IMR-90 (cell line): ENCODE data around the gene TRAPPC4. TPM values are rescaled to one million over a fixed set of nuclear protein-coding genes. Genes with fewer than 3 reads are reported as not detected.

Experiments used
- ATAC-seq: fragments of 200-7000 bp; cut with Tn5 transposase; 2 replicates; pipeline ENCODE4 v1.9.1; 2020; ENCODE audit warnings: low read depth, mild to moderate bottlenecking, moderate library complexity
- BruUV-seq: library from RNA; stranded (reverse); fragments of 400-500 nt; replicated peaks from 2 replicates; lab custom pipeline; 2021; lab: Mats Ljungman, UMichigan
- CTCF ChIA-PET: fragments of 300-600 bp; formaldehyde crosslinking; extraction: SDS; loops from one replicate; lab custom pipeline; 2021; ENCODE audit warnings: antibody characterized with exemption; lab: Yijun Ruan, JAX
- POLR2A ChIA-PET: fragments of 300-600 bp; sonication (Branson Sonifier 250); formaldehyde crosslinking; loops from one replicate; lab custom pipeline; 2022; ENCODE audit warnings: antibody characterized with exemption; ENCODE audit not compliant: unreplicated experiment; lab: Charles Lee
- DNase-seq: peaks from one replicate; pipeline ENCODE4 v3.0.0; 2013
- H2AFZ ChIP-seq: replicated peaks from 2 replicates; pipeline ENCODE3; 2013; ENCODE audit warnings: low read length, mild to moderate bottlenecking; ENCODE audit not compliant: poor library complexity
- H2AK5ac ChIP-seq: 2 replicates; pipeline ENCODE4 v1.6.1; 2013; ENCODE audit warnings: low read depth, low read length, inconsistent platforms
- H2AK9ac ChIP-seq: replicated peaks from 2 replicates; pipeline ENCODE3; 2013; ENCODE audit warnings: mild to moderate bottlenecking, low read depth, low read length, moderate library complexity; ENCODE audit not compliant: poor library complexity
- H2BK120ac ChIP-seq: 2 replicates; pipeline ENCODE4 v1.6.1; 2013; ENCODE audit warnings: low read depth, low read length, inconsistent platforms
- H2BK15ac ChIP-seq: 3 replicates; pipeline ENCODE4 v1.6.1; 2013; ENCODE audit warnings: low read depth, low read length, inconsistent platforms
- H2BK20ac ChIP-seq: 2 replicates; pipeline ENCODE4 v1.6.1; 2013; ENCODE audit warnings: low read depth, mild to moderate bottlenecking, inconsistent platforms, low read length, moderate library complexity
- H2BK5ac ChIP-seq: 2 replicates; pipeline ENCODE4 v1.6.1; 2013; ENCODE audit warnings: mild to moderate bottlenecking, low read depth, low read length, inconsistent platforms; ENCODE audit not compliant: poor library complexity, severe bottlenecking
- H3K14ac ChIP-seq: replicated peaks from 2 replicates; pipeline ENCODE4 v1.6.1; 2013; ENCODE audit warnings: low read depth, low read length, inconsistent platforms
- H3K18ac ChIP-seq: 2 replicates; pipeline ENCODE4 v1.6.1; 2013; ENCODE audit warnings: low read depth, low read length, control low read depth
- H3K23ac ChIP-seq: 2 replicates; pipeline ENCODE4 v1.6.1; 2013; ENCODE audit warnings: low read depth, low read length, inconsistent platforms
- H3K27ac ChIP-seq: 2 replicates; pipeline ENCODE4 v1.5.1; 2013; ENCODE audit warnings: mild to moderate bottlenecking, control low read depth, low read length; ENCODE audit not compliant: insufficient read depth
- H3K27me3 ChIP-seq: 2 replicates; pipeline ENCODE4 v1.6.1; 2013; ENCODE audit warnings: low read length; ENCODE audit not compliant: control insufficient read depth, insufficient read depth
- H3K36me3 ChIP-seq: 2 replicates; pipeline ENCODE4 v1.6.1; 2013; ENCODE audit warnings: low read length, mixed read lengths; ENCODE audit not compliant: control insufficient read depth, insufficient read depth
- H3K4ac ChIP-seq: 2 replicates; pipeline ENCODE4 v1.6.1; 2013; ENCODE audit warnings: low read depth, low read length, inconsistent platforms
- H3K4me1 ChIP-seq: 2 replicates; pipeline ENCODE4 v1.6.1; 2013; ENCODE audit warnings: low read length, mixed read lengths; ENCODE audit not compliant: control insufficient read depth, insufficient read depth
- H3K4me2 ChIP-seq: 2 replicates; pipeline ENCODE4 v1.6.1; 2013; ENCODE audit warnings: low read depth, mild to moderate bottlenecking, control low read depth, low read length, moderate library complexity
- H3K4me3 ChIP-seq: 2 replicates; pipeline ENCODE4 v1.5.1; 2013; ENCODE audit warnings: low read depth, mild to moderate bottlenecking, control low read depth, low read length, moderate library complexity; ENCODE audit not compliant: insufficient read depth
- H3K56ac ChIP-seq: 2 replicates; pipeline ENCODE4 v1.6.1; 2013; ENCODE audit warnings: low read length, inconsistent platforms; ENCODE audit not compliant: insufficient read depth; ENCODE audit errors: extremely low read depth
- H3K79me1 ChIP-seq, 2 experiments: 2 replicates each; pipeline ENCODE4 v1.6.1; 2013; ENCODE audit warnings: low read length in 2 of 2, inconsistent platforms in 1 of 2, low read depth in 1 of 2
- H3K9ac ChIP-seq: 2 replicates; pipeline ENCODE4 v1.6.1; 2013; ENCODE audit warnings: low read depth, low read length, control low read depth
- H3K9me1 ChIP-seq: 2 replicates; pipeline ENCODE4 v1.6.1; 2013; ENCODE audit warnings: low read length, inconsistent platforms; ENCODE audit not compliant: insufficient read depth
- H3K9me3 ChIP-seq: 2 replicates; pipeline ENCODE4 v1.6.1; 2013; ENCODE audit warnings: low read length; ENCODE audit not compliant: control insufficient read depth, insufficient read depth
- H4K20me1 ChIP-seq: 2 replicates; pipeline ENCODE4 v1.6.1; 2013; ENCODE audit warnings: low read length, inconsistent platforms; ENCODE audit not compliant: insufficient read depth
- H4K5ac ChIP-seq: 2 replicates; pipeline ENCODE4 v1.6.1; 2013; ENCODE audit warnings: mild to moderate bottlenecking, low read depth, low read length, control low read depth
- H4K8ac ChIP-seq, 2 experiments: 2 replicates each; pipeline ENCODE4 v1.6.1; 2013; ENCODE audit warnings: low read depth in 2 of 2, low read length in 2 of 2, control low read depth in 1 of 2, inconsistent platforms in 1 of 2
- H4K91ac ChIP-seq: 2 replicates; pipeline ENCODE4 v1.6.1; 2013; ENCODE audit warnings: low read depth, low read length, inconsistent platforms; ENCODE audit not compliant: insufficient read depth
- BHLHE40 ChIP-seq: fragments of 150-350 bp; IDR thresholded peaks from 2 replicates; pipeline ENCODE4 v1.6.1; 2016; ENCODE audit warnings: mild to moderate bottlenecking, low read depth, low read length
- CEBPB ChIP-seq: IDR thresholded peaks from 2 replicates; pipeline ENCODE4 v1.6.1; 2012; ENCODE audit warnings: low read depth, low read length, improper control_type of control experiment
- CHD1 ChIP-seq: IDR thresholded peaks from 2 replicates; pipeline ENCODE4 v1.6.1; 2012; ENCODE audit warnings: low read depth, low read length, improper control_type of control experiment
- CTCF ChIP-seq: conservative IDR thresholded peaks from 2 replicates; pipeline ENCODE4 v1.5.1; 2012; ENCODE audit warnings: mild to moderate bottlenecking, low read depth, low read length, improper control_type of control experiment
- ELK1 ChIP-seq: fragments of 150-350 bp; IDR thresholded peaks from 2 replicates; pipeline ENCODE4 v1.6.1; 2016; ENCODE audit warnings: low read depth, mild to moderate bottlenecking, low read length, moderate library complexity, borderline replicate concordance
- FOS ChIP-seq: fragments of 150-350 bp; IDR thresholded peaks from 2 replicates; pipeline ENCODE4 v1.6.1; 2016; ENCODE audit warnings: low read depth, low read length
- MAFK ChIP-seq: IDR thresholded peaks from 2 replicates; pipeline ENCODE4 v1.6.1; 2012; ENCODE audit warnings: low read depth, low read length, improper control_type of control experiment
- MAZ ChIP-seq: IDR thresholded peaks from 2 replicates; pipeline ENCODE4 v1.6.1; 2012; ENCODE audit warnings: low read depth, mild to moderate bottlenecking, low read length, improper control_type of control experiment, moderate library complexity, borderline replicate concordance
- MXI1 ChIP-seq: IDR thresholded peaks from 2 replicates; pipeline ENCODE4 v1.6.1; 2012; ENCODE audit warnings: low read depth, mild to moderate bottlenecking, low read length, moderate library complexity, borderline replicate concordance
- NFE2L2 ChIP-seq: fragments of 150-350 bp; IDR thresholded peaks from 2 replicates; pipeline ENCODE4 v1.6.1; 2016; ENCODE audit warnings: low read depth, mild to moderate bottlenecking, low read length
- POLR2A ChIP-seq: IDR thresholded peaks from 2 replicates; pipeline ENCODE4 v1.6.1; 2012; ENCODE audit warnings: mild to moderate bottlenecking, low read depth, low read length
- RAD21 ChIP-seq: IDR thresholded peaks from 2 replicates; pipeline ENCODE4 v1.6.1; 2012; ENCODE audit warnings: low read length, improper control_type of control experiment
- RCOR1 ChIP-seq: IDR thresholded peaks from 2 replicates; pipeline ENCODE4 v1.6.1; 2012; ENCODE audit warnings: mild to moderate bottlenecking, low read length, improper control_type of control experiment; ENCODE audit not compliant: insufficient replicate concordance
- RFX5 ChIP-seq: IDR thresholded peaks from 2 replicates; pipeline ENCODE4 v1.8.0; 2012; ENCODE audit warnings: low read depth, mild to moderate bottlenecking, low read length, moderate library complexity
- SMC3 ChIP-seq: fragments of 150-350 bp; IDR thresholded peaks from 2 replicates; pipeline ENCODE4 v1.6.1; 2016; ENCODE audit warnings: low read depth, mild to moderate bottlenecking, antibody characterized with exemption, low read length, moderate library complexity
- USF2 ChIP-seq: fragments of 150-350 bp; IDR thresholded peaks from 2 replicates; pipeline ENCODE4 v1.6.1; 2017; ENCODE audit warnings: mild to moderate bottlenecking, antibody characterized with exemption, low read length, low read depth
- WGBS, 2 experiments: methylation state at CpG; one replicate each; pipeline versions ENCODE4 v1.1.5 to v1.1.7; 2013; ENCODE audit warnings: missing lambda C conversion rate in 2 of 2; ENCODE audit not compliant: insufficient read length in 1 of 2; ENCODE audit errors: extremely low coverage in 2 of 2; 5-methylcytosine and 5-hydroxymethylcytosine counted together
- dilution Hi-C: fragments of 300-500 bp; cut with HindIII; formaldehyde crosslinking; loops from one replicate; pipeline ENCODE4 v1.14.3; 2018; ENCODE audit warnings: low sequenced_read_pairs; ENCODE audit not compliant: unreplicated experiment
- in situ Hi-C: fragments of 300-500 bp; cut with MboI; formaldehyde crosslinking; loops from 3 replicates; pipeline ENCODE4 v1.14.3; 2019; ENCODE audit warnings: low sequenced_read_pairs, inconsistent platforms, mixed read lengths
- intact Hi-C: fragments of 100-400 bp; cut with micrococcal nuclease; formaldehyde crosslinking; loops from 2 replicates; pipeline ENCODE4 v1.10.0; 2022
- polyA plus RNA-seq, 3 experiments: library from polyadenylated mRNA; depleted of rRNA; stranded (reverse); fragments of >200 nt; gene quantifications; 2 replicates each; pipeline ENCODE4 v1.2.3, GENCODE V29; 2012; ENCODE audit warnings: low replicate concordance in 1 of 3
- total RNA-seq: library from RNA; depleted of rRNA; stranded (reverse); fragments of >200 nt; gene quantifications from 2 replicates; pipeline ENCODE4 v1.2.3, GENCODE V29; 2012

TRAPPC4 gene
- total and polyA plus RNA-seq, 2 of the 4 experiments (the other 2 are of a cell fraction) = 102 to 162 TPM

GRCh38 chr11:119024430-119025098, 6.0 kb downstream of the TRAPPC4 start:
- Histone ChIP-seq H3K36me3 (peaks cover 27% of the 10 kb centered on the region), H3K23ac (no peak overlapping the region), H3K9ac (no peak overlapping the region), H3K4me1 (peaks cover 4% of the 10 kb centered on the region), H2BK20ac (no peak overlapping the region), H3K56ac (no peak overlapping the region), H4K91ac (no peak overlapping the region), H2AK9ac (no peak overlapping the region), H3K9me1 (peaks cover 3% of the 10 kb centered on the region), H2BK5ac (no peak overlapping the region), H3K27me3 (no peaks in the 10 kb centered on the region), H2BK120ac (no peak overlapping the region), H3K4me3 (no peak overlapping the region), H3K18ac (no peak overlapping the region), H4K5ac (no peak overlapping the region), H4K20me1 (peaks cover 4% of the 10 kb centered on the region; the same call in 1 of the 2 replicates), H3K79me1 (peaks cover 17 to 47% of the 10 kb centered on the region in 2 experiments), H3K4ac (no peak overlapping the region), H4K8ac (no peak overlapping the region), H2BK15ac (no peak overlapping the region), H2AFZ (no peak overlapping the region), H2AK5ac (no peak overlapping the region), H3K14ac (no peak overlapping the region), H3K4me2 (no peak overlapping the region), H3K9me3 (no peaks in the 10 kb centered on the region), H3K27ac (no peak overlapping the region)
- in situ Hi-C loops = no loop called here
- DNase-seq (no peak), ATAC-seq (no peak)
- POLR2A ChIA-PET = no interaction called here
- WGBS, 2 experiments = 59% methylated on average over 4 of the region's 15 CpGs; no CpG with 5 or more reads in 1 of the 2 experiments
- intact Hi-C loops = no loop called here
- dilution Hi-C loops = no loop called here
- CTCF ChIA-PET = no interaction called here
- TF ChIP-seq CEBPB = no peak
- TF ChIP-seq FOS = no peak
- no peak for TF ChIP-seq CTCF
- TF ChIP-seq RFX5 = no peak
- TF ChIP-seq CHD1 = no peak
- no peak for TF ChIP-seq MAZ
- no peak for TF ChIP-seq USF2
- no peak for TF ChIP-seq BHLHE40
- no peak for TF ChIP-seq ELK1
- no peak for TF ChIP-seq RCOR1
- TF ChIP-seq MXI1 = no peak
- TF ChIP-seq NFE2L2 = no peak
- no peak for TF ChIP-seq SMC3
- TF ChIP-seq RAD21 = no peak
- TF ChIP-seq MAFK = no peak
- TF ChIP-seq POLR2A = no peak
- BruUV-seq = no TSS peak
